Activated CD8-positive, alpha-beta memory T cell treated with anti-CD3 and anti-CD28 coated beads for 1 hour (primary cell): ENCODE results near the gene LIMS3.
"Not testable (repeated sequence)": the region's sequence is repeated elsewhere in the genome, so short reads cannot be mapped to it uniquely, and the experiment has no call there.

Experiments used
- DNase-seq, 2 donors: peaks; one replicate each; pipeline ENCODE4 v3.0.0-alpha.2; 2020; ENCODE audit warnings: low read depth in 1 of 2; ENCODE audit errors: extremely low read depth in 1 of 2

LIMS3 gene, protein sequence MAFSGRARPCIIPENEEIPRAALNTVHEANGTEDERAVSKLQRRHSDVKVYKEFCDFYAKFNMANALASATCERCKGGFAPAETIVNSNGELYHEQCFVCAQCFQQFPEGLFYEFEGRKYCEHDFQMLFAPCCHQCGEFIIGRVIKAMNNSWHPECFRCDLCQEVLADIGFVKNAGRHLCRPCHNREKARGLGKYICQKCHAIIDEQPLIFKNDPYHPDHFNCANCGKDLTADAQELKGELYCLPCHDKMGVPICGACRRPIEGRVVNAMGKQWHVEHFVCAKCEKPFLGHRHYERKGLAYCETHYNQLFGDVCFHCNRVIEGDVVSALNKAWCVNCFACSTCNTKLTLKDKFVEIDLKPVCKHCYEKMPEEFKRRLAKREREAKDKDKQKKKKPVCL

DNA sequence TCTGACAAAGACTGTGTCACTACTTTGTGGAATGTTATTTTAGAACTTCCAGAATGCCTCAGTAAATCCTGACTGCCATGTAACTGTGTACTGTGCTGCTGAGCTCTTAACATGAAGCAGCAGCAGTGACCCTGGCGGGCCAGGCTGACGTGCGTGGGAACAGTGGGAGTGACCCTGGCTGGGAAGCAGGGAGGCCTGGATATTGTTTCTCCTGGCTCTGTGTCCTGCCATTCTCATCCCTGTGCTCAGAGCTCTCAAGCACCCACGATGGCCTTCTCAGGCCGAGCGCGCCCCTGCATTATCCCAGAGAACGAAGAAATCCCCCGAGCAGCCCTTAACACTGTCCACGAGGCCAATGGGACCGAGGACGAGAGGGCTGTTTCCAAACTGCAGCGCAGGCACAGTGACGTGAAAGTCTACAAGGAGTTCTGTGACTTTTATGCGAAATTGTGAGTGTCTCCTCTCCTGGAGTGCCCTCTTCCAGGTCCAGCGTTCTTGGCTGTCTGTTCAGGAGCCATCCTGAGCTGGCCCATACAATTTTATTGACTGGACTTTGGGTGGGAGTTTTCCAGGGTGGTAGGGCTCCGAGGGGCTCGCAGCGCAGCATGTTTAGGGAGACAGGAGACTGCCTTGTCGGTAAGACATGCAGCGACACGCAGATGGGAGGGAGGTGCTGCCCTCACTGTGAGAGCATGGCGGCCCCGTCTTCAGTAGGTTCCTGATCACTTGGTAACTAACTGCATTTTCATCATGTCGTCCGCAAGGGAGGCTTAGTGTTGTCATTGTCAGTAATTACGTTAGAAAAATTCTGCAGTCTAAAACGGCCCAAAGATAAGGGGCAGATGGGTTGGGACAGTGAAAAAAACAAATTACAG is at the start of gene LIMS3:
Gene LIMS3 (plus strand): TSS at position 227 of the 875 bp plus-strand sequence. CDS start 41 bp downstream, at position 268.
- DNase-seq: not testable (repeated sequence)

DNA sequence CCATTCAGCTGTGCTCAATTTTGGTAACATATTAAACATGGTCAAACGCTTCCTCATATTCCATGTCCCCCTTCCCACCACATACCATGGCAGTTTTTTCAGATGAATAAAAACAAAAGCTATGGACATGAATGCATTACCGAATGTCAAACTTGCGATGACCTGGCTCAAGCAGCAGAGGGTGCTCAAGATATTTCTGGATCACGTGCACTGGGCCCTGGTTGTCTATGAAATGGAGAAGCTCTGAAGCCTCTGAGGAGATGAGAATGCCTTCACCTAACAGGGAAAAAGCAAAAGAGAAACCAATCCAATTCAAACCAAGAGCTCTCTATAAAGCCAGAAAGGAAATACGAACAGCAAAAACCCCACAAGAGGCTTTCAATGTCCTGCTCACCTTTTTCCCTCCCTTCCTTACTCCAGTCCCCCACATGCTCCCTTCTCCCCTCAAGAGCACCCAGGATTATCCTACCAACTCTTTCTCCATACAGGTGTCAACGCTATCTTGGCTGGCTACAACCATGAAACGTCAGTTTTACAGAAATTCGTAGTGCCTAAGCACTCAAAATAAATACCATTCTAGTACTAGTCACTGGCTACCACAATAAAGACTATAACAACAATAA is 27.2 kb upstream of the LIMS3 start:
- DNase-seq: not testable (repeated sequence)

DNA sequence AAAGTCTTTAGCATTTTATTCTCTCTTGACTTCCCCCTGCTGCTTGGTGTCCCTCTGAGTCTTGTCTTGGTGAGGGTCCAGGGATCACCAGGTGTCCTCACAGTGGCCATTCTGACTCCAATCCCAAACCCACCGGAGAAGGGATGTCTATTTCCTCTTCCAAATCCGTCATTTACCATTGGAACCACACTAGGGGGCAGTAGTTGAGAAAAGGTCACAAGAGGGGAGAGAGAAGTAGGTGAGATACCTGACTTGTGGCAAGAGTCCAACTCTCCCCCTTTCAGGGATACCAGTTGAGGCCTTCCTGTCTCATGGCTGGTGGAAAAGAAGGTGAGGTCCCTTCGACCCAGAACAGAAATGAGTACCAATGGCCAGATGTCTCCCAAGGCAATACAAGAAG is 21.9 kb upstream of the LIMS3 start:
- not testable (repeated sequence) for DNase-seq

DNA sequence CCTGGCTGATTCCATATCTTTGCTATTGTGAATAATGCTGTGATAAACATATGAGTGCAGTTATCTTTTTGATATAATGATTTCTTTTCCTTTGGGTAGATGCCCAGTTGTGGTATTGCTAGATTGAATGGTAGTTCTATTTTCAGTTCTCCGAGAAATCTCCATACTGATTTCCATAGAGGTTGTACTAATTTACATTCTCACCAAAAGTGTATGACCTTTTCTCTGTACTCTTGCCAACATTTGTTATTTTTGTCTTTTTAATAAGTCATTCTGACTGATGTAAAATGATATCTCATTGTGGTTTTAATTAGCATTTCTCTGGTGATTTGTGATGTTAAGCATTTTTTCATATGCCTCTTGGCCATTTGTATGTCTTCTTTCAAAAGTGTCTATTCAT is 16.4 kb upstream of the LIMS3 start:
- DNase-seq: not testable (repeated sequence)

DNA sequence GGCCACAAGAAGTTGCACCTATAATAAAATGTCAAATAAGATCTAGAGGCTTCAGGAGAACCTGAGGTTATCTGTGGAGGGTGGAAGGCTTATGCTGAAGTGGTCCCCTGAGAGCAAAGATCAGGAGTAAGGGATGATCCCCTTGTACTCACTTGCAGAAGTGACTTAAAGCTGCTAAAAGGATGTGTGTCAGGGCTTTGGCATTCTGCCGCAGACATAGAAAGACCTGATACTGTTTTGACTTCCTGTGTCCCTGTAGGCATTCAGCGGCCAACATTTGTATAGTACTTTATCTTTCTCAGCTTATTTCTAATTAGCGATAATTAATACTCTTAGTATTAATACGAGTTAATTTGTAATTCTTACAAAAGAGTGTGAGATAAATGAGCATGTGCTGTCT is 10.1 kb upstream of the LIMS3 start:
- DNase-seq: not testable (repeated sequence)

DNA sequence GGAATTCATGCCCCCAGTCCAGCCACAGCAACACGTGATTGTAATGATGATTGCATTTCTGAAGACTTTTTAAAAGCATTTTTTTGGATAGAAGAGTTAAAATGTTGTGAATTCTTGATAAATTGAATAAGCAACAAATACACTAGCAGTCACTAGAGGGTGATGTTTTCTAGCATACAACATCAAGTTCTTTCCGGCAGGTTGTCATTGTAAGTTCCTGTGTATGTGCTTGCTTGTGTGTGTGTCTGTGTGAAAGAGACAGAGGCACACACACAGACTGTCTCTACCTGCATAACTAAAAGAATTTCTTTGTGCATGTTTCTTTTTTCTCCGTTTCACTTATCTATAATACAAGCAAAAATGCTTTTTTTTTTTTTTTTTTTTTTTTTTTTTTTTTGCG is 8.6 kb upstream of the LIMS3 start:
- DNase-seq: not testable (repeated sequence)

DNA sequence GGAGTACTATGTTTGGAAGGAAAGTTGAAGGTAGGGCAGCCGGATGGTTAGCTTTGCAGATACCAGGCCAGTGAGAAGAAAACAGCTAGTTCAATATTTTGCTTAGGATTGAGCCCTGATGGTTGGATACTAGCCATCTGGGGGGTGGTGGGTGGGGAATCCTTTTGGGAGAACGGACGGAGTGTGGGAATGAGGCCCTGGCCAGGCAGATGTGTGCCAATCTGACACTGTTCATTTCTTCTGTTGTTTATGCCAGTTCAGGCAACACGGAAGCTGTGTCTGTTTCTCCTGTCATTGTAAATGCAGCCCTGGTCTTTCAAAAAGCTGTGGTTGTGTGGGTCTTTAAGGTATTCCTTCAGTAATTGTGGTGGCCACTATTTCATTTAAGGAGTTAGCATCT is 7.5 kb upstream of the LIMS3 start:
- not testable (repeated sequence) for DNase-seq

DNA sequence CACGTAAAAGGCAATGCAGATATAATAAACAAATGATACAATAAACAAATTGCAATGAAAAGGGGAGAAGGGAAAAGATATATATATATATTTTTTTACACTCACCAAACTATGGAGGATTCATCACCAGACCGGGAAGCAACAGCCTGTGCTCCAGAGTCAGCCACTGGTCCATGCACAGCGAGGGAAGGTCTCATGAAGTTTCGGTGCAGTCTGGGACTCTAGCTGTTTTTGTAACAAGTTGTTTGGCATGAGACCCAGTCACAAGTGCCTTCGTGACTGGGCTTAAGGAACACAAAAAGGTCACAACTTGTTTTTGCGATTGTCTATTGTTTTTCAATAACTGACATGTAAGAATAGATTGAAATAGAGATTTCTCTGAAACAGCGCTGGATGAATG is 4.8 kb upstream of the LIMS3 start:
- DNase-seq: not testable (repeated sequence)

DNA sequence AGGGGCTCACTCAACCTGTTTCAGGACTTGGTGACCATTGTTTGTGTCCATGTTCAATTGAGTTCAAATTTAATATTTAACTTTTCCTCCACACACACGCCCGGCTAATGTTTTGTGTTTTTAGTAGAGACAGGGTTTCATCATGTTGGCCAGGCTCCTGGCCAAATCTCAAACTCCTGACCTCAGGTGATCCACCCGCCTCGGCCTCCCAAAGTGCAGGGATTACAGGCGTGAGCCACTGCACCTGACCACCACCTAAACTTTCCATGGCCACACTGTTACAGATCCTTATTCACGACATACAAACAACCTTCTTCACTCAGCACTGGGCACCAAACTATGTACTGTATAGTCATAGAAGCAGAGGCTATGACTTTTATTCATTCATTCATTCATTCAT is 4.3 kb upstream of the LIMS3 start:
- DNase-seq: not testable (repeated sequence)

DNA sequence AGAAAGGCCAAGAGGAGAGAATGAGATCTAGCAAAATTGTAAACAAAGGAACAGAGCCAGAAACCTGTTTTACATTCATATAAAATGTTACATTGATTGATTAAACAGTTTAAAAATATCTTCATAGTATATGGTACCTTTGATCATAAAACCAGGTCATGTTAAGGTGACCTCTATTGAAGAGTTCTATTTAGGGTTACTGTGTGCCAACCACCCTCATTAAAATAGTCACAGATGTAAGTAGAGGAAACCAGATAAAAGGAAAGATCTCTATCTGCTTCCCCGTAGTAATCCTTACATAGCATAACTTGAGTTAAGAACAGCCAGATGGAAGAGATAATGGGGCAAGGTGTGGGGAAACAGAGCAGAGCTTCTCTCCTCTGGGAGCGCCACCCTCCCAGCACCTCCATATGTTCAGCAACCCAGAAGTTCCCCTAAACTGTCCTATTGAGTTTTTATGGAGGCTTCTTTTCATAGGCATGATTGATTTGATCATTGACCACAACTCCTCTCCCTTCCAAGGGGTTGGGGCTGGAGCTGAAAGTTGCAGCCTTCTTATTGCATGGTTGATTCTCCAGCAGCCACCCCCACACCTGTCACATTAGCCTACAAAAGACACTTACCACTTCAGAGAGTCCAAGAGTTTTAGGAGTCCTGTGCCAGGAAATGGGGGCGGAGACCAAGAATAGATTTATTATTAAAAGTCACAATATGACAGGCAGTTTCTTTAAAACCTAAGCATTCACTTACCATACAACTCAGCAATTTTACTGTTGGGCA is 3.2 kb upstream of the LIMS3 start:
- not testable (repeated sequence) for DNase-seq

DNA sequence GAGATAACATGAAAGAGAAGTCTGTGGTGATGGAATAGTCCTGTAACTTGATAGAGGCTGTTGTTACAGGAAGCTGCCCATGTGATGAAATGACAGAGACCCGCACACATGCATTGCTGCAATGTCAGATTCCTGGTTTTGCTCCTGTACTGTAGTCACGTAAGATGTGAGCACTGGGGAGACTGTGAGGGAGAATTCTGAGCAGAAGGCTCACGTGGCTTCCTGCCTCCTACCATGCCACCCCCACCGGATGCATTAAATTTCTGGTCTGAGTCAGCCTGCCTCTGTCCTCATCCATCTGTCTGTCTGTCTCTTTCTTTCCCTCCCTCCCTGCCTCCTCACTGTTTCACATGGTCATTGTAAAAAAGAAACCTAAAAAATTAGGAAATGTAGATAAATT is 2.3 kb upstream of the LIMS3 start:
- DNase-seq: not testable (repeated sequence)

DNA sequence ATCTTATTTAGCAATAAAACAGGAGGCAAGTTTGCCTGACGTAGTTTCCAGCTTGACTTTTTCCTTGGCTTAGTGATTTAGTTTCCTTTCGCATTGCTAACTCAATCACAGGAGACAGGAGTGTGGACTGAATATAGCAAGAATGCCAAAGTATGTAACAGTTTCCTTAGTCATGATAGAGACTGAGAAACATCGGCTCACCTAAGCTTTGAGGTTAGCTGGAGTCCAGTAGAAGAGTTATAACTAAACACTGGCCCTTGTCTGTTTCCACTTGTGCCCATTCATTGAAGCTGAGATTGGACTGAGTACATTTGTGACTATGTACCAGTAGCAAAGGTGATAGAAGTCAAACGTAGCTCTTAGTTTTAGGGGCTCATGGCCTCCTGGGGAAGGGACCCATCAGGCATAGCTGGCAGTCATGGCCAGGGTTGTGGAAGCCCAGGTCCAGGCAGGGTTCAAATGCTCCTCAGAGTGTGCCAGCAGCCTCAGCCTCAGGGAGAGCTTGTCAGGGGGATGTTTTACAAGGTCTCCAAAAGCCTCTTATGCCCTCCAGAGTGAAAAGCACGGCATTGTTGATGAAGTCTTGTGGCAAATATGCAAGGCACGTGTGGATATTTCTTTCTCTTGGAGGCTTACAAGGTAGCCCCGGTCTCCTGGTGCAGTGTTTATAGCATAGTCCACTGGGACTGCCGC is 573 bp upstream of the LIMS3 start:
- not testable (repeated sequence) for DNase-seq

DNA sequence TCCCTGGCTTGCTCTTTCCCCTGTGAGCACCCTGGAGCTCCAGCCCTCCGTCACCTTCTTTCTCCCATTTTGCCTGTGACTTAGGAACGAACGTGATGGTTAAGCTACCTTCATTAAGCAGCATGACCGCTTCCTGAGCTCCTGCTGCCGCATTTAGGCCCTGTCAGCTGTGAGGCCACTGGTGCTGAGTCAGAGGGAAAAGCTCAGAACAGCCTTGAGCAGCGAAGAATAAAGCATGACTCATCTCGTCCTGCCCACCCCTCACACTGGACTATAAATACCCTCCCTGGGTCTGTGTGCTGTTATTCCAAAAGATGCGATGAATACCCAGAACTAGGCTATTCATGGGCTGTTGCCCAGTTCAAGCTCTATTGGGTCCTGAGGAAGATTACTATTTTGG is 7.3 kb downstream of the LIMS3 start:
- DNase-seq: not testable (repeated sequence)

DNA sequence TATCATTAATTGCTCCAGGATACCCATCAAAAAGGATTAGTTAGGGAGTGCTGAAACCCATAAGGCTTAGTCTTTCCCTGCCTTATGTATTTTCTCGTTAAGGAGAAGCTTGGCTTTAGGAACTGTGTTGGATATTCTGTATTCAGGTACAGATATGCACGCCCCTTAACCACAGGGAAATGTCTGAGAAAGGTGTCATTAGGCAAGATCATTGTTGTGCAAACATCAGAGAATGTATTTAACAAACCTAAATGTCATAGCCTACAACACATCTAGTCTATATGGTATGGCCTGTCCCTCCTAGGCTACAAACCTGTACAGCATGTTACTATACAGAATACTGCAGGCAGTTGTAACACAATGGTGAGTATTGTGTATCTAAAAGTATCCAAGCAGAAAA is 10.1 kb downstream of the LIMS3 start:
- not testable (repeated sequence) for DNase-seq

DNA sequence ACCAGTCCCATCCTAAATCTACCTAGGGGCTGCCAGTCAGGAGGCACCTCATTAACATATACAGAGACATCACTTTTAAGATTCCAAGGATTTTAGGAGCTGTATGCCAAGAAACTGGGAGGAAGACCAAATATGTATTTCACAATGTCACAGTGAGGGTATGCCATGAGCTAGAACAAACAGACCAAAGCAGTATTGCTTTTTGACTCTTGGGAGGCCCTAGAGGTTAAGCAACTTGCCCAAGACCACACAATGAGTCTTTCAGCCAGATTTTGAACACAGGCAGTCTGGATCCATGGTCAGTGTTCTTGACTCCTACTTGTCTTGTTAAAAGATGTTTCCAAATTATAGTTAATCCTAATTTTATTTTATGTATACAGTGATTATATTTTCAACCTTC is 12.3 kb downstream of the LIMS3 start:
- not testable (repeated sequence) for DNase-seq

DNA sequence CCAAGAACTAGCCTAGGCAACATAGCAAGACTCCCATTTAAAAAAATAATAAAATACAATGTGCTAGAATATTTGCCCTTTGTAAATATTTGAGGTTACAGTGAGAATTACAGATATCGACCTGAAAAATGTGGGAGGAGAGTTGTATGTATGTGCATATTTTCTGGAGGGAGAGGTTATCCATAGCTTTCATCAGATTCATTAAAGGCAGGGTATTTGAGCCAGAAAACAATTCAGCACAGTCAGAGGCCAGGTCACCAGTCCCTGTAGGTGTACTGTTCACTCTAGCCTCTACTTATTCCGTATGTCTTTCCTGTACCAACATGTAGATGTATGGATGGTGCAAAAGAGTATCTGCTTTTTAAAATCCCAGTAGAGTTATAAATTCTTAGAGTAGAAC is 15.4 kb downstream of the LIMS3 start:
- DNase-seq: not testable (repeated sequence)

DNA sequence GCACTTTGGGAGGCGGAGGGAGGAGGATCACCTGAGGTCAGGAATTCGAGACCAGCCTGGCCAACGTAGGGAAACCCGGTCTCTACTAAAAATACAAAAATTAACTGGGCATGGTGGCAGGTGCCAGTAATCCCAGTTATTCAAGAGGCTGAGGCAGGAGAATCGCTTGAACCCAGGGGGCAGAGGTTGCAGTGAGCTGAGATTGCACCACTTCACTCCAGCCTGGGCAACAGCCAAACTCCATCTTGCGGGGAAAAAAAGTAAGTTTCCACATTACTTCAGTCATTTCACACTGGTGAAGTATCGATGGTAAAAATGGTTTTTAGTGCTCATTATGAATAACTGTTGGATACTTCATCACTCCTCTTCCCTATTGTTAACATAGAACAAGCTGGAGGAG is 16.1 kb downstream of the LIMS3 start:
- DNase-seq: not testable (repeated sequence)

DNA sequence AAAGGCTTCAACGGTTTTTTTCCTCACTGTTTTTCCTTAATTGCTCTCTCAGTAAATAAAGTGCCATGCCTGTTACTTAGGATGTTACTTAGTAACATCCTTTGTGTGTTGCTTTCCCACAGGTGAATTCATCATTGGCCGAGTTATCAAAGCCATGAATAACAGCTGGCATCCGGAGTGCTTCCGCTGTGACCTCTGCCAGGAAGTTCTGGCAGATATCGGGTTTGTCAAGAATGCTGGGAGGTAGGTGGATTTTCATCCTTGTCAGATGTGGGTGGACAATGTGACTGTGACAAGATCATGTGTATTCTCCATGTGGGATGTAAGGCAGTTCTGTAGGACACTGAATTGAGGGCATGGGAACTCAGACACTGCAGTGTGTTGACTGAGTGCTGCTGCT is 17.3 kb downstream of the LIMS3 start:
- DNase-seq: not testable (repeated sequence)

DNA sequence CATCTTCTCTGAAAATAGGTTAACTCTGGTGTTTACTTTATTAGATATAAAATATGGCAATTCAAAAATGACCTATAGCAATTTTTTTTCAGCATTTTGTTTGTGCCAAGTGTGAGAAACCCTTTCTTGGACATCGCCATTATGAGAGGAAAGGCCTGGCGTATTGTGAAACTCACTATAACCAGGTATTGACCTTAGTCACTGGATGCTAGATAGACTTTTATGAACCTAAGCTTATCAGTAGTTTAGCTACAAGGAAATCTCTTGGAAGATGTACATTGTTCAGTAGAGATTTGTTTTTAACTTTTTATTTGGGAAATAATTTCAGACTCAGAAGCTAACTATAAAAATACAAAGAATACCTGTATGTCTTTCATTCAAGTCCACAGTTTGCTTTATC is 21.7 kb downstream of the LIMS3 start:
- not testable (repeated sequence) for DNase-seq
